Esophagus muscularis mucosa (tissue), 4 donors: Measurements from ENCODE around the gene GRK1. TPM values are rescaled to one million over a fixed set of nuclear protein-coding genes. Genes with fewer than 3 reads are reported as not detected.

Experiments used
- DNase-seq: peaks from one replicate; pipeline ENCODE4 v3.0.0-alpha.2; 2017; ENCODE audit errors: extremely low spot score
- H3K27ac ChIP-seq, 4 donors: fragments of 200-600 bp; sonication (generic); replicated peaks in 1 of 4; 1 replicate in 3 of 4; 2 replicates in 1 of 4; pipeline ENCODE4 v1.5.1; 2016 to 2019; ENCODE audit warnings: mild to moderate bottlenecking in 1 of 4
- H3K27me3 ChIP-seq, 4 donors: fragments of 200-600 bp; sonication (generic); one replicate each; pipeline versions ENCODE4 v1.5.1 to v1.6.0; 2016 to 2019
- H3K36me3 ChIP-seq, 4 donors: fragments of 200-600 bp; sonication (generic); one replicate each; pipeline ENCODE4 v1.5.1; 2016 to 2019
- H3K4me1 ChIP-seq, 4 donors: fragments of 200-600 bp; sonication (generic); one replicate each; pipeline ENCODE4 v1.5.1; 2016 to 2019
- H3K4me3 ChIP-seq, 4 donors: fragments of 200-600 bp; sonication (generic); 1 replicate in 2 of 4; 2 replicates in 2 of 4; pipeline ENCODE4 v1.5.1; 2016 to 2019; ENCODE audit warnings: mild to moderate bottlenecking in 4 of 4, moderate library complexity in 1 of 4
- H3K9me3 ChIP-seq, 4 donors: fragments of 200-600 bp; sonication (generic); 1 replicate in 3 of 4; 2 replicates in 1 of 4; pipeline ENCODE4 v1.5.1; 2016 to 2019
- CTCF ChIP-seq, 3 experiments: fragments of 200-600 bp in 2 of 3; fragments of 450-650 bp in 1 of 3; sonication (generic) in 2 of 3; IDR thresholded peaks; one replicate each; pipeline ENCODE4 v1.5.1; 2017 to 2019; ENCODE audit warnings: antibody characterized with exemption in 3 of 3, mild to moderate bottlenecking in 2 of 3, moderate library complexity in 1 of 3
- EP300 ChIP-seq: sonication (generic); formaldehyde crosslinking; IDR thresholded peaks from one replicate; pipeline ENCODE4 v1.6.1; 2017; ENCODE audit warnings: antibody characterized with exemption
- POLR2A ChIP-seq: fragments of 450-650 bp; IDR thresholded peaks from one replicate; pipeline ENCODE4 v1.6.1; 2017; ENCODE audit warnings: antibody characterized with exemption, moderate library complexity, mild to moderate bottlenecking, low read depth
- POLR2AphosphoS5 ChIP-seq, 2 donors: sonication (generic); formaldehyde crosslinking; IDR thresholded peaks; one replicate each; pipeline ENCODE4 v1.6.1; 2017; ENCODE audit warnings: antibody characterized with exemption in 2 of 2
- WGBS: methylation state at CpG from one replicate; pipeline ENCODE4 v1.1.5; 2018; 5-methylcytosine and 5-hydroxymethylcytosine counted together
- intact Hi-C: fragments of 100-400 bp; cut with DNase I; formaldehyde crosslinking; loops from one replicate; pipeline ENCODE4 v1.15.1; 2023
- total RNA-seq, 4 donors: library from RNA; depleted of rRNA; stranded (reverse); fragments of >200 nt; gene quantifications; one replicate each; pipeline versions ENCODE4 v1.1.0 to v1.2.1, GENCODE V29; 2016

Gene GRK1
- total RNA-seq, 4 donors from 2014 or later: under 0.01 TPM; not detected in 3

- peaks cover 0 to 25% (median 0%) of the 10 kb centered on the region in 4 donors for H3K27me3 ChIP-seq
- no peak for DNase-seq
- H3K4me3 ChIP-seq: no peak overlapping the region
- intact Hi-C loops: no loop called here
- WGBS: 100% methylated on average over 4 of the region's 22 CpGs
- no peaks in the 10 kb centered on the region for H3K36me3 ChIP-seq
- TF ChIP-seq POLR2A (no peak), EP300 (no peak), CTCF (IDR thresholded peaks at IDR 0.05) (no peak), POLR2AphosphoS5 (IDR thresholded peaks at IDR 0.05) (no peak)
- no peaks in the 10 kb centered on the region for H3K4me1 ChIP-seq
- H3K9me3 ChIP-seq: no peaks in the 10 kb centered on the region
- H3K27ac ChIP-seq: no peak overlapping the region
Observed at GRCh38 chr13:113739527-113740285, 72.7 kb downstream of the GRK1 start.

- H3K9me3 ChIP-seq: no peaks in the 10 kb centered on the region
- H3K4me3 ChIP-seq: no peak overlapping the region
- WGBS: 74% methylated on average over 6 of the region's 9 CpGs
- no peak for TF ChIP-seq POLR2A
- TF ChIP-seq EP300: no peak
- TF ChIP-seq POLR2AphosphoS5 (IDR thresholded peaks at IDR 0.05): no peak
- TF ChIP-seq CTCF (IDR thresholded peaks at IDR 0.05): no peak
- H3K27me3 ChIP-seq: peaks cover 0 to 25% (median 0%) of the 10 kb centered on the region in 4 donors
- intact Hi-C loops: no loop called here
- H3K36me3 ChIP-seq: no peaks in the 10 kb centered on the region
- no peak for DNase-seq
- H3K27ac ChIP-seq: no peak overlapping the region
- no peaks in the 10 kb centered on the region for H3K4me1 ChIP-seq
Observed at GRCh38 chr13:113740286-113740556, 73.2 kb downstream of the GRK1 start.

- intact Hi-C loops: no loop called here
- DNase-seq: no peak
- H3K27ac ChIP-seq: no peak overlapping the region
- no peak for TF ChIP-seq CTCF (IDR thresholded peaks at IDR 0.05)
- no peak for TF ChIP-seq POLR2AphosphoS5 (IDR thresholded peaks at IDR 0.05)
- TF ChIP-seq POLR2A: no peak
- peaks cover 0 to 25% (median 0%) of the 10 kb centered on the region in 4 donors for H3K27me3 ChIP-seq
- no peaks in the 10 kb centered on the region for H3K9me3 ChIP-seq
- no peak overlapping the region for H3K4me3 ChIP-seq
- H3K36me3 ChIP-seq: no peaks in the 10 kb centered on the region
- WGBS: 81% methylated on average over 16 of the region's 16 CpGs
- H3K4me1 ChIP-seq: no peaks in the 10 kb centered on the region
Observed at GRCh38 chr13:113740661-113741060, 73.6 kb downstream of the GRK1 start.

- TF ChIP-seq EP300 (no peak), POLR2A (no peak), CTCF (IDR thresholded peaks at IDR 0.05) (no peak), POLR2AphosphoS5 (IDR thresholded peaks at IDR 0.05) (no peak)
- DNase-seq: no peak
- Histone ChIP-seq H3K9me3 (no peaks in the 10 kb centered on the region), H3K4me1 (no peaks in the 10 kb centered on the region), H3K36me3 (no peaks in the 10 kb centered on the region), H3K27me3 (peaks cover 0 to 25% (median 0%) of the 10 kb centered on the region in 4 donors), H3K4me3 (no peak overlapping the region), H3K27ac (no peak overlapping the region)
- WGBS: 73% methylated on average over 15 of the region's 15 CpGs
- intact Hi-C loops: no loop called here
Observed at GRCh38 chr13:113741191-113741668, 74.2 kb downstream of the GRK1 start.
